VCaP (cell line): ENCODE data around the gene ELMO1.

ENCODE experiments used
- H3K27ac ChIP-seq: fragments of 450-650 bp; 2 replicates; pipeline ENCODE4 v1.5.1; 2017
- TF ChIP-seq, protein P1 (sequence below): fragments of 450-650 bp; conservative IDR thresholded peaks from 2 replicates; pipeline ENCODE4 v1.5.1; 2017; ENCODE audit warnings: mild to moderate bottlenecking, moderate library complexity

The ELMO1 gene

DNA sequence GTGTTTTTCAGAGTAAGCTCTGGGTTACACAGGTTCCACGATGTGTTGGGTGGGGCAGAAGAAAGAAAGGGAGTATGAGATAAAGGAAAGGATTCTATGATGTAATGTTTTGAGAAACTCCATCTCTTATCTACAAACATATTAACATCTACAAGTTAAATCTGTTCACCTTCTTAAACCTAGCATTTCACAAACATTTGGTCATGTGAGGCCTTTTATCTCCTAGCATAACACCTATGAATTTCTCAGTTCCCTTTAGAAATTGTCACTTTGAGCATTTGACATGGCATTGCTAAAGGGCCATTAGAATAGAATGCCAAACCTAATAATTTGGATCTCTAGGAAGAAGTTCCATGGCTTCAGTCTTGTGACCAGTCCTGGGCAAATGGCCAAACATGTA is 507.3 kb downstream of the ELMO1 start:
- TF ChIP-seq, protein P1, sequence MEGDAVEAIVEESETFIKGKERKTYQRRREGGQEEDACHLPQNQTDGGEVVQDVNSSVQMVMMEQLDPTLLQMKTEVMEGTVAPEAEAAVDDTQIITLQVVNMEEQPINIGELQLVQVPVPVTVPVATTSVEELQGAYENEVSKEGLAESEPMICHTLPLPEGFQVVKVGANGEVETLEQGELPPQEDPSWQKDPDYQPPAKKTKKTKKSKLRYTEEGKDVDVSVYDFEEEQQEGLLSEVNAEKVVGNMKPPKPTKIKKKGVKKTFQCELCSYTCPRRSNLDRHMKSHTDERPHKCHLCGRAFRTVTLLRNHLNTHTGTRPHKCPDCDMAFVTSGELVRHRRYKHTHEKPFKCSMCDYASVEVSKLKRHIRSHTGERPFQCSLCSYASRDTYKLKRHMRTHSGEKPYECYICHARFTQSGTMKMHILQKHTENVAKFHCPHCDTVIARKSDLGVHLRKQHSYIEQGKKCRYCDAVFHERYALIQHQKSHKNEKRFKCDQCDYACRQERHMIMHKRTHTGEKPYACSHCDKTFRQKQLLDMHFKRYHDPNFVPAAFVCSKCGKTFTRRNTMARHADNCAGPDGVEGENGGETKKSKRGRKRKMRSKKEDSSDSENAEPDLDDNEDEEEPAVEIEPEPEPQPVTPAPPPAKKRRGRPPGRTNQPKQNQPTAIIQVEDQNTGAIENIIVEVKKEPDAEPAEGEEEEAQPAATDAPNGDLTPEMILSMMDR = no peak

DNA sequence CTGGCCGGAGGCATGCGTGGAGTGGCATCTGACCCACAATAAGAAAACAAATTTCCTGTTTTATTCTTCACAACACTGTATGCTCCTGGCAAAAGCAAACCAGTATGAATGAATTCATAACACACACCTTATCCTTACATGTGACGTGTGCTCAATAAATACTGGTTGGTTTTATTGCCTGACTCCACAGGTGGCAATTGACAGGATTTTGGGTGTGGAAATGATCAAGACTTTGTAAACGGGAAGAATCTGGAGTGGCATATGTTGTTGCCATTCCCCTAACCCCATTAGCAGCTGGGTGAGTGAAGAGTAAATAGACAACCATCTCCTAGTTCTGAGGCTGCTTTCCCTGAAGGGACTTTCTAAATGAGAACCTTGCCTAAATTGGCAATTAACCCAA is 508.8 kb downstream of the ELMO1 start:
- H3K27ac ChIP-seq = no peak overlapping the region
- TF ChIP-seq, protein P1 = no peak

More for the DNA sequence above, 507.3 kb downstream of the ELMO1 start:
- H3K27ac ChIP-seq = no peak overlapping the region

DNA sequence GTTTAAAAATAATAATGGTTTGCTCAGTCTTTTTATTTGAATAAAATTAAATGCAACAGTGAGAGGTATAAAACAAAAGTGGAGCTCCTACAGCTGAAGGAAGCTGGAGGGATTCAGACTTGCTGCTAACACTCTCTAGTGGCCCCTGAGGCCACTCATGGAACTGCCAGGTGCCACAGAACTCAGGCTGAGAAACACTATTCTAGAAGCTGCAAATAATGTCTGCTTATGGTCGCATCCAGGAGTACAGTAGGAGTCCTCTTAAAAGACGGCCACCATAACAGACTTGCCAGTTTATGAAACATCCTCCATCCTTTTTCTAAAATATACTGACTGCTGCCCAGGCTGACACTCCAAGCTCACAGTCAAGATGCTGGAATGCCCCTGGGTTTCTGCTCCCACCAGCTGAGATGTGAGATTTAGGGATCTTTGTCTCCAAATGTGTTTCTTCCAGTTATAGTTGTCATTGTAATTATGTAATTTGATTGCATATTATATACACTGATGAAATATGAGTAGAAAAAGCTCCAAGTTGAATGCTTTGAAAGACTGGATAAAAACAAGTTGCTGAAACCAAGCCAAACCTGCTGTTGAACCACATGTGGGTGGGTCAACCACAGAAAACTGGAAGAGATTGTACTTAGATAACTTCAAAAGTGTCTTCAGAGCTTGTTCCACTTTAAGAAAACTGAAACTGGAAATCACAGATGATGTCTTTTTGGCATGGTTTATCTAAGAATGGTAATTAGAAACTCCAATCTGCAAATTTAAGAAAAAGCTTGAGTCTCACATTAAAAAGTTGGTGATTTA is 510.7 kb downstream of the ELMO1 start:
- TF ChIP-seq, protein P1 = no peak
- H3K27ac ChIP-seq = no peak overlapping the region

DNA sequence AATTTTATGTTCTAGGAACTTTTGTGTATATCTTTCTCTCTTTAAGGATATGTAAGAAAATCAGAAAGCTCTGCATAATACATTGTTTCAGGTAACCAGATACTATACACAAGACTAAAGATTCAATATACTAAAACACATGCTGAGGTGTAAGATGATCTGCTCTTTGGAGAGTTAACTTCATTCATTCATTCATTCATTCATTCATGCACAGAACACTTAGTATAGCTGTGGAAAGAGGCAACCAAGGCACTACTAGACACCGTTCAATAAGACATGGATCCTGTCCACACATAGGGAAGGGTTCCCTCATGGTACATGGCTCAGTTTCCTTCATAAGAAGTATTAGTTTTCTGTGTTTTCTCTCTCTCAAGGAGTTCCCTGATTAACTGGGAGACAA is 516.8 kb downstream of the ELMO1 start:
- no peak overlapping the region for H3K27ac ChIP-seq
- TF ChIP-seq, protein P1 = no peak

DNA sequence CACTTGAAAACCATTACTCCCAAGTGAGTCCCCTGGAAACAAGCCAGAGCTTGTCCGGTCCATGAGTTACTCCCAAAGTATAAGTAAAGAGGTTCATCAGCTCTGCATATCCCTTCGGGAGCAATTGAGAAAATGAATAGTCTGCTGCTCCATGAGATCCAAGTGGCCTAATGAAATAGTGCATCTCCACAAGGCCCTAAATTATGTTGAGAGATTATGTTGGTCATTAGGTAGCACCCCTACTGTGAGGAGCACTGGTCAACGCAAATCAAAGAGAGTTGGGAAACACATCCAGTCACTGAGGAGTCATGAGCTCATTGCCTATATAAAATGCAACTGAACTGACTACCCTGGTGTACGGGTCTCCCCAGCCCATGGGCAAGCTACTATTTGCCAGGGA is 518.9 kb downstream of the ELMO1 start:
- TF ChIP-seq, protein P1 = no peak
- no peak overlapping the region for H3K27ac ChIP-seq

DNA sequence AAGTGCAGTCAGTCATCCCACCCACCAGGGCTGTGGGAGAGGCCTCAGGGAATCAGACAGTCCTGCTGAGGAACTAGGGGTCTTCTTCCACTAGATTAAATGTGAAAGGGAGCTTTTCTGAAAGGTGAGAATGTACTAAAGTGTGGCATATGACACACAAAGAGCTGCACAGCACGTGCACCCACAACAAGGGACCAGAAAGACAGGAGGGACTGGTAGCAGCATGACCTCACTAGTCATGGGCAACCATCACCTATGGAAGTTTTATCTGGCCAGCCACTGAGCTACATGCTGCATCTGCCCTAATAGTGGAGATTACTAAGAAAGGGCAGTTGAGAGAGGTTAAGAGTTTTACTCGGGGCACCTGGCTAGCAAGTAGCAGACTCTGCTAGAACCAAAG is 519.9 kb downstream of the ELMO1 start:
- H3K27ac ChIP-seq = no peak overlapping the region
- TF ChIP-seq, protein P1 = no peak

DNA sequence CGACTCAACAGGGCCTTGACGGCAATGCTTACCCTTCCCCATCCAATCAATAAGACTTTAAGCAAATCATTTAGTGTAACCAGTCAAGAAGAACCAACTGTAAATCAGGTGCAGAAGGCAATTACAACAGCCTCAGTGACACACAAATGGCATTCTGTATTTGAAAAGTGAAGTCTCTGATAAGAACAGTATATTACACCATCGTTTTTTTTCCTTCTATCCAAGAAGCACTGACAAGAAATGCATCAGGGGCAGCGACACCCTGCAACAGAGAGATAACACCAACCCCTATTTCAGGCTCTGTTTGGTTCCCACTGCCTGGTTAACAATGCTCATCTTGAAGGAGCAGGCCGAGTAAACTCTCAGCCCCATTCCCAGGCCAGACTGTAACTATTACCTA is 520.4 kb downstream of the ELMO1 start:
- H3K27ac ChIP-seq = no peak overlapping the region
- TF ChIP-seq, protein P1 = no peak
